HEK293 (cell line): ENCODE measurements around the gene TPH2.

Source experiments
- CTCF ChIA-PET: fragments of 350-600 bp; formaldehyde crosslinking; extraction: SDS; loops from one replicate; lab custom pipeline; 2021; ENCODE audit warnings: antibody characterized with exemption; lab: Yijun Ruan, JAX
- POLR2A ChIA-PET: fragments of 300-600 bp; formaldehyde crosslinking; extraction: SDS; loops from one replicate; lab custom pipeline; 2020; ENCODE audit warnings: antibody characterized with exemption, inconsistent platforms; lab: Yijun Ruan, JAX
- H3K27ac ChIP-seq: fragments of 200-500 bp; sonication (Bioruptor generic); 2 replicates; pipeline ENCODE4 v1.5.1; 2014; ENCODE audit warnings: low read depth, low read length, control low read depth, inconsistent platforms; ENCODE audit errors: extremely low read depth
- H3K36me3 ChIP-seq, 2 experiments: fragments of 200-500 bp in 1 of 2; sonication (Bioruptor generic) in 1 of 2; 1 replicate in 1 of 2; 2 replicates in 1 of 2; pipeline ENCODE4 v1.5.1; 2014 to 2017; ENCODE audit warnings: inconsistent platforms in 2 of 2, low read length in 2 of 2; ENCODE audit not compliant: control insufficient read depth in 2 of 2, insufficient read depth in 1 of 2
- H3K4me1 ChIP-seq: fragments of 200-500 bp; sonication (Bioruptor generic); 2 replicates; pipeline ENCODE4 v1.5.1; 2014; ENCODE audit warnings: mild to moderate bottlenecking, low read length, inconsistent platforms; ENCODE audit not compliant: control insufficient read depth, insufficient read depth
- H3K4me3 ChIP-seq: 2 replicates; pipeline ENCODE4 v1.5.1; 2011; ENCODE audit warnings: low read depth, mild to moderate bottlenecking, control low read depth, low read length, moderate library complexity
- H3K9me3 ChIP-seq: fragments of 200-500 bp; sonication (Bioruptor generic); 2 replicates; pipeline ENCODE4 v1.5.1; 2014; ENCODE audit warnings: low read depth, low read length, inconsistent platforms; ENCODE audit not compliant: control insufficient read depth, insufficient read depth
- ATF2 ChIP-seq: fragments of 450-650 bp; formaldehyde crosslinking; IDR thresholded peaks from 2 replicates; pipeline ENCODE4 v1.5.1; 2016; ENCODE audit warnings: missing biosample characterization, missing genetic modification characterization, low read depth
- GLIS2 ChIP-seq: fragments of 450-650 bp; formaldehyde crosslinking; IDR thresholded peaks from 2 replicates; pipeline ENCODE4 v1.5.1; 2016; ENCODE audit warnings: missing biosample characterization, missing genetic modification characterization
- KLF10 ChIP-seq: fragments of 450-650 bp; IDR thresholded peaks from 2 replicates; pipeline ENCODE4 v1.5.1; 2018; ENCODE audit warnings: missing biosample characterization, mild to moderate bottlenecking, missing genetic modification characterization
- KLF17 ChIP-seq: fragments of 450-650 bp; formaldehyde crosslinking; IDR thresholded peaks from 2 replicates; pipeline ENCODE4 v1.5.1; 2016; ENCODE audit warnings: missing biosample characterization, missing genetic modification characterization
- PRDM1 ChIP-seq: fragments of 450-650 bp; formaldehyde crosslinking; IDR thresholded peaks from 2 replicates; pipeline ENCODE4; 2016; ENCODE audit warnings: missing biosample characterization, missing genetic modification characterization
- SALL2 ChIP-seq: fragments of 450-650 bp; formaldehyde crosslinking; IDR thresholded peaks from 2 replicates; pipeline ENCODE4 v1.5.0; 2017; ENCODE audit warnings: missing biosample characterization, mild to moderate bottlenecking, missing genetic modification characterization, borderline replicate concordance
- SP2 ChIP-seq: fragments of 450-650 bp; formaldehyde crosslinking; IDR thresholded peaks from 2 replicates; pipeline ENCODE4 v1.5.1; 2016; ENCODE audit warnings: missing biosample characterization, missing genetic modification characterization
- YY2 ChIP-seq: fragments of 450-650 bp; formaldehyde crosslinking; IDR thresholded peaks from 2 replicates; pipeline ENCODE4 v1.5.1; 2016; ENCODE audit warnings: missing biosample characterization, missing genetic modification characterization
- ZBTB48 ChIP-seq: fragments of 450-650 bp; formaldehyde crosslinking; IDR thresholded peaks from 2 replicates; pipeline ENCODE4 v1.5.1; 2016; ENCODE audit warnings: missing biosample characterization, missing genetic modification characterization
- ZFHX2 ChIP-seq: fragments of 450-650 bp; formaldehyde crosslinking; conservative IDR thresholded peaks from 2 replicates; pipeline ENCODE4 v1.5.1; 2016; ENCODE audit warnings: missing biosample characterization, missing genetic modification characterization
- ZFP69B ChIP-seq: fragments of 450-650 bp; formaldehyde crosslinking; IDR thresholded peaks from 2 replicates; pipeline ENCODE4 v1.5.1; 2016; ENCODE audit warnings: missing biosample characterization, missing genetic modification characterization
- ZNF16 ChIP-seq: fragments of 450-650 bp; formaldehyde crosslinking; IDR thresholded peaks from 2 replicates; pipeline ENCODE4 v1.5.1; 2016; ENCODE audit warnings: low read depth, missing biosample characterization, missing genetic modification characterization
- ZNF174 ChIP-seq: fragments of 450-650 bp; formaldehyde crosslinking; IDR thresholded peaks from 2 replicates; pipeline ENCODE4 v1.5.0; 2017; ENCODE audit warnings: missing biosample characterization, mild to moderate bottlenecking, missing genetic modification characterization
- ZNF211 ChIP-seq: fragments of 450-650 bp; formaldehyde crosslinking; IDR thresholded peaks from 2 replicates; pipeline ENCODE4 v1.5.1; 2016; ENCODE audit warnings: low read depth, missing biosample characterization, missing genetic modification characterization
- ZNF223 ChIP-seq: fragments of 450-650 bp; formaldehyde crosslinking; IDR thresholded peaks from 2 replicates; pipeline ENCODE4 v1.5.1; 2016; ENCODE audit warnings: missing biosample characterization, missing genetic modification characterization
- ZNF23 ChIP-seq: fragments of 450-650 bp; formaldehyde crosslinking; IDR thresholded peaks from 2 replicates; pipeline ENCODE4 v1.5.1; 2016; ENCODE audit warnings: missing biosample characterization, missing genetic modification characterization, borderline replicate concordance
- ZNF292 ChIP-seq: fragments of 450-650 bp; formaldehyde crosslinking; IDR thresholded peaks from 2 replicates; pipeline ENCODE4 v1.5.1; 2016; ENCODE audit warnings: low read depth, missing biosample characterization, missing genetic modification characterization, borderline replicate concordance
- ZNF311 ChIP-seq: fragments of 450-650 bp; formaldehyde crosslinking; IDR thresholded peaks from 2 replicates; pipeline ENCODE4 v1.5.1; 2017; ENCODE audit warnings: missing biosample characterization, missing genetic modification characterization, borderline replicate concordance
- ZNF324 ChIP-seq: fragments of 450-650 bp; formaldehyde crosslinking; IDR thresholded peaks from 2 replicates; pipeline ENCODE4 v1.5.1; 2016; ENCODE audit warnings: missing biosample characterization, missing genetic modification characterization
- ZNF423 ChIP-seq: fragments of 450-650 bp; formaldehyde crosslinking; IDR thresholded peaks from 2 replicates; pipeline ENCODE4 v1.5.1; 2016; ENCODE audit warnings: missing biosample characterization, missing genetic modification characterization
- ZNF473 ChIP-seq: fragments of 450-650 bp; formaldehyde crosslinking; IDR thresholded peaks from 2 replicates; pipeline ENCODE4 v1.5.1; 2017; ENCODE audit warnings: missing biosample characterization, missing genetic modification characterization
- ZNF510 ChIP-seq: fragments of 450-650 bp; formaldehyde crosslinking; IDR thresholded peaks from 2 replicates; pipeline ENCODE4 v1.5.1; 2018; ENCODE audit warnings: mild to moderate bottlenecking, missing genetic modification characterization, missing biosample characterization; ENCODE audit not compliant: insufficient replicate concordance
- ZNF549 ChIP-seq: fragments of 450-650 bp; IDR thresholded peaks from 2 replicates; pipeline ENCODE4 v1.5.1; 2018; ENCODE audit warnings: missing biosample characterization, missing genetic modification characterization, mild to moderate bottlenecking, inconsistent platforms, moderate library complexity
- ZNF621 ChIP-seq: fragments of 450-650 bp; formaldehyde crosslinking; IDR thresholded peaks from 2 replicates; pipeline ENCODE4 v1.5.1; 2017; ENCODE audit warnings: missing biosample characterization, missing genetic modification characterization
- ZNF692 ChIP-seq: fragments of 450-650 bp; formaldehyde crosslinking; IDR thresholded peaks from 2 replicates; pipeline ENCODE4 v1.5.1; 2016; ENCODE audit warnings: missing biosample characterization, missing genetic modification characterization
- ZNF704 ChIP-seq: fragments of 450-650 bp; formaldehyde crosslinking; IDR thresholded peaks from 2 replicates; pipeline ENCODE4 v1.5.1; 2016; ENCODE audit warnings: missing biosample characterization, missing genetic modification characterization
- ZNF747 ChIP-seq: fragments of 450-650 bp; formaldehyde crosslinking; IDR thresholded peaks from 2 replicates; pipeline ENCODE4 v1.5.1; 2016; ENCODE audit warnings: missing biosample characterization, missing genetic modification characterization
- ZNF768 ChIP-seq: fragments of 450-650 bp; formaldehyde crosslinking; IDR thresholded peaks from 2 replicates; pipeline ENCODE4 v1.5.1; 2018; ENCODE audit warnings: missing biosample characterization, mild to moderate bottlenecking, missing genetic modification characterization
- ZNF830 ChIP-seq: fragments of 450-650 bp; IDR thresholded peaks from 2 replicates; pipeline ENCODE4 v1.5.0; 2018; ENCODE audit warnings: missing biosample characterization, missing genetic modification characterization, low read depth, mild to moderate bottlenecking, moderate library complexity
- ZSCAN30 ChIP-seq: fragments of 450-650 bp; IDR thresholded peaks from 2 replicates; pipeline ENCODE4 v1.5.1; 2018; ENCODE audit warnings: missing biosample characterization, mild to moderate bottlenecking, missing genetic modification characterization, moderate library complexity

TPH2 gene

GRCh38 chr12:72041811-72042210 is 103.2 kb downstream of the TPH2 start:
- ChIA-PET POLR2A (no interaction called here), CTCF (no interaction called here)
- Histone ChIP-seq H3K4me1 (no peaks in the 10 kb centered on the region), H3K9me3 (no peaks in the 10 kb centered on the region), H3K4me3 (no peak overlapping the region), H3K27ac (no peak overlapping the region), H3K36me3 (no peaks in the 10 kb centered on the region)
- TF ChIP-seq ZNF311 (no peak), ZNF621 (tag by site-specific recombination) (no peak), PRDM1 (tag by site-specific recombination) (no peak), ATF2 (tag by site-specific recombination) (no peak), ZNF830 (tag by site-specific recombination) (no peak), ZFHX2 (tag by site-specific recombination) (no peak), ZNF473 (tag by site-specific recombination) (no peak)

GRCh38 chr12:72053604-72054003 is 115.0 kb downstream of the TPH2 start:
- CTCF ChIA-PET, result no interaction called here
- POLR2A ChIA-PET, result no interaction called here
- Histone ChIP-seq H3K27ac (no peak overlapping the region), H3K36me3 (no peaks in the 10 kb centered on the region), H3K4me3 (no peak overlapping the region), H3K9me3 (no peaks in the 10 kb centered on the region), H3K4me1 (no peaks in the 10 kb centered on the region)
- TF ChIP-seq ZSCAN30 (tag by site-specific recombination) (no peak), ZBTB48 (tag by site-specific recombination) (no peak), ZNF292 (no peak), KLF17 (tag by site-specific recombination) (no peak)

GRCh38 chr12:72054511-72054910 is 115.9 kb downstream of the TPH2 start:
- POLR2A ChIA-PET, result no interaction called here
- Histone ChIP-seq H3K27ac (no peak overlapping the region), H3K36me3 (no peaks in the 10 kb centered on the region), H3K4me3 (no peak overlapping the region), H3K4me1 (no peaks in the 10 kb centered on the region), H3K9me3 (no peaks in the 10 kb centered on the region)
- CTCF ChIA-PET, result interaction anchor here (0.6 kb wide), 1 partner anchor 1365 kb away, joined by 4 read pairs; no protein-coding TSS in a partner anchor
- TF ChIP-seq GLIS2 (tag by site-specific recombination) (no peak), ZNF423 (tag by site-specific recombination) (no peak), ZNF692 (tag by site-specific recombination) (no peak), ZNF223 (tag by site-specific recombination) (no peak), ZNF704 (tag by site-specific recombination) (no peak), SP2 (no peak), ZNF16 (tag by site-specific recombination) (no peak), ZNF549 (no peak), SALL2 (tag by site-specific recombination) (no peak), ZNF324 (tag by site-specific recombination) (no peak), YY2 (tag by site-specific recombination) (no peak), KLF10 (no peak), ZFP69B (tag by site-specific recombination) (no peak), ZNF211 (tag by site-specific recombination) (no peak), ZNF174 (tag by site-specific recombination) (no peak), ZNF23 (tag by site-specific recombination) (no peak), ZNF747 (no peak), ZNF510 (tag by site-specific recombination) (no peak), ZNF768 (tag by site-specific recombination) (no peak)
- TF ChIP-seq, all 188 proteins: peak for 0
